NCI-H1092 (cell line): ENCODE measurements around the gene LBHD1.
"Not testable (repeated sequence)": the region's sequence is repeated elsewhere in the genome, so short reads cannot be mapped to it uniquely, and the experiment has no call there.

ENCODE experiments used
- DNase-seq: peaks from one replicate; lab custom pipeline; 2025; lab: John Stamatoyannopoulos, UW

Gene LBHD1

DNA sequence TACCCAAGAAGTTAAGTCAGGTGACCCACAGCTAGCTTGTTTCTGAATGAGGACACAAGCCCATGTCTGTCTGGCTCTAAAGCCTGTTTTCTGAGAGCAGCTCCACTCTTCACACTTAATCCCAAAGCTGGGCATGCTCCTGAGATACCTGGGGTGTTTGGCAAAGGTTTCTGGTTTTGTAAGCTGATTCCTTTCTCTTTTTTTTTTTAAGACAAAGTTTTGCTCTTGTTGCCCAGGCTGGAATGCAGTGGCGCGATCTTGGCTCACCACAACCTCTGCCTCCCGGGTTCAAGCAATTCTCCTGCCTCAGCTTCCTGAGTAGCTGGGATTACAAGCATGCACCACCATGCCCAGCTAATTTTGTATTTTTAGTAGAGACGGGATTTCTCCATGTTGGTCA, 21.6 kb upstream of the LBHD1 start:
- DNase-seq = not testable (repeated sequence)

DNA sequence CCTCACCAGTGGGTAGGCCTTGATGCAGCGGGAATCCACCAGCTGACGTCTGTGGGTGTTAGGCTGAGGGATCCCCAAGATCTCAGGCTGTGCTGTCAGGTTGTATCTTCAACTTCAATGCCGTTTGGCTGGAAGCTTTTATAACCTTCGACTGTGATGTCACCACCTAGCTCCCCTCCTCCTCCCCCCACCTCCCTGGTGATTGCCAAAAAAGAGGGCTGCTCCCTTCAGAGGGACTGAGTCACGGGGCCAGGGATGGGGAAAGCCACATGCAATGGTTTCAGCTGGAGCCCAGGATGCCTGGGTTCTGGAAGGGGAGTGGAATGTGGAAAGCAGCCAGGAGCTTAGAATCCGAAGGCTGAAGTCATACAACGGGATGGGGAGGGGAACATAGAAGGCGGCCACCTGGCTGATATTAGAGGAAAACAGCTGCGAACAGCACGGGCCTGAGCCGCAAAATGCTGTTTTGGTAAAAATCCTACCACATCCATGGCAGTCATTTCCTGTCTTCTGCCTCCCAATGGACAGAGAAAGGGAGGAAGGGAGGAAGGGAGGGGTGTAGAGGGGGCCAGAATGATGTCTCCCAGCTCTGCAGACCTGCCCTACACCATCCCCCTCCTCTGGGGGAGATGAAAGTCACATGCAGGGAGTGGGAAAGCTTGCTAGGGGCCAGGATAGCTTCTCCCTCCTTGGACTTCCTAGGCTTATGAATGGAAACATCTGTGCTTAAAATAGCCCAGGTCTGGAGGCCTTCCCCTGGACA, 17.5 kb upstream of the LBHD1 start, which contains the start of gene LRRN4CL:
TSS of gene LRRN4CL (minus strand) at position 110 of the 763 bp plus-strand sequence. CDS start 1,022 bp downstream, outside the sequence.
- no peak for DNase-seq

DNA sequence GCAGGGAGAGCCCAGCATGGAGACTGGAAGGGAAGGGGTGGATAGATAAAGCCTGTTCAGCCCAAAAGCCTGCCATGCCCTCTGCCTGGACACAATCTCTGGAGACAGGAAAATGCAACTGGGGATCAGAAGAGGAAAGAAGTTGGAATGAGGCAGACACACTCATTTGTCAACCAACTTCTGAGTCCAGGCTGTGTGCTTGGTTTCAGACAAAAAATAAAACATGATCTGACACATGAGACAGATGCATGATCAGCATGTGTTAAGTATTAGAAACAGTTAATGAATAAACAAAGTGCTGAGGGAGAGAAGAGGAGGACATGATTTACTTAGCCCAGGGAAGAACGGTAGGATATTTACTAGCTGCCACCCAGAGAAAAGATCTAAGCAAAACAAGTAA, 16.4 kb upstream of the LBHD1 start:
- DNase-seq = no peak

DNA sequence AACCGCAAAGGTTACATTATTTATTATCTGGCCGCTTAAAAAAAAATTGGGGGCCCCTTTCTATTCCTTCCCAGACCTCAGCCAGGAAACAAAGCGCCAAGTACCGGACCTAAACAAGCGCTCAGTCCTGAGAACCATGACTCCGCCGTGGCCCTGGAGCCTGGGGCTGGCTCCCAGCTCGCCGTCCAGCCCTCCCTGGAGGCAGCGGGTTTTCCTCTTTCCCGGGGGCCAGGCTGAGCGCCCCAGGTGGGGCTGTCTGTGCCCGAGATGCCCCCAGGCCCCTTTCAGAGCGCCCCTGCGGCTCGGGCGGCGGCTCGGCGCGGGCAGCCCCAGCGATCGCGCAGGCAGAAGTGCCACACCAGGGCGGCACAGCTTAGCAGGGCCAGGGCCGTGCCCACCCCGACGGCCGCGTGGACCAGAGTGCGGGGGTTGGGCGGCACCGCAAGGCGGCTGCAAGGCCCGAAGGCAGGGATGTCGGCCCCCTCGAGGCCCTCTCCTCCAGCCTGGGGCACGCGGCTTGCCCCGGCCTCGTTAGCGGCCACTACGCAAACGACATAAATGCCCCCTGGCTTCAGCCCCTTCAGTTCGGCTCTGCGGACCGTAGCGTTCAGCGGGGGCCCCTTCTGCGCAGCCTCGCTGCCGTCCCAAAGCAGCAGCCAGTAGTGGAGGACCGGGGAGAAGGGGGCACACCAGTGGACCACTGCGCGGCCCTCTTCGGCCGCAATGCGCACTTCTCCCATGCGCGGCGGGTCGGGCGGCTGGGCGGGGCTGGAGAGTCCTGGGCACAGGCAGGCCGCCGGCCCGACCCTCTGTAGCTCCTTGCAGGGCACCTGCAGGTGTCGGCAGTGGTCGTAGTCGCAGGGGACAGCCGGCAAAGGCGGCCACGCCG, 15.7 kb upstream of the LBHD1 start:
- DNase-seq = no peak

DNA sequence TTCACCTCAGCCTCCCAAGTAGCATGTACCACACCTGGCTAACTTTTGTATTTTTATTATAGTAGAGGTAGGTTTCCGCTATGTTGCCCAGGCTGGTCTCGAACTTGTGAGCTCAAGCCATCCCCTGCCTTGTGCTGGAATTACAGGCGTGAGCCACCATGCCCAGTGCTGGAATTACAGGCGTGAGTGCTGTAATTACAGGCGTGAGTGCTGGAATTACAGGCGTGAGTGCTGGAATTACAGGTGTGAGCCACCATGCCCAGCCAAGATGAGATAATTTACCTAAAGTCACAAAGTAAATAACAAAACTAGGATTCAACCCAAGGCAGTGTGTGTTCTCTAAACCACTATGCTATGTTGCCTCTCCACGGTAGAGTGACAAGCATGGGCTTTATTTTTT, 10.5 kb upstream of the LBHD1 start:
- DNase-seq = no peak

DNA sequence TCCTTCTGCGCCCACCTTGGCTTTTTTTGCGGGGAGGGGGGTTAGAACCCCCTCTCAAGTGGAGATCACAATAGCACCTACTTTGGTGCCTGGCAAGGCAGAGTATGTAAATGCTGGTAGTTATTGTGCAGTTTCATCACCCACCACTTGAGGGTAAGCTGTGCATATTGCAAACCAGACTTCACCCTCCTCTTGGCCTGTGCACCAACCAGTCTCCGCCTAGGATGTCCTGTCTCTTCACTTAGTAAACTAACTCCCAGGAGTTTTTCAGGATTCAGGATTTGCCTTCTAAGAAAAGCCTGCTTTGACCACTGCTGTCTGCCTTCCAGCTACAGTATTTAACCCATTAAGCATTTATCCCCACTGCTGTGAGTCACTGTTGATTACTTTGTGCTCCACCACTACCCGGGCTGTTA, 8.8 kb upstream of the LBHD1 start:
- DNase-seq = peak; percentile 40

DNA sequence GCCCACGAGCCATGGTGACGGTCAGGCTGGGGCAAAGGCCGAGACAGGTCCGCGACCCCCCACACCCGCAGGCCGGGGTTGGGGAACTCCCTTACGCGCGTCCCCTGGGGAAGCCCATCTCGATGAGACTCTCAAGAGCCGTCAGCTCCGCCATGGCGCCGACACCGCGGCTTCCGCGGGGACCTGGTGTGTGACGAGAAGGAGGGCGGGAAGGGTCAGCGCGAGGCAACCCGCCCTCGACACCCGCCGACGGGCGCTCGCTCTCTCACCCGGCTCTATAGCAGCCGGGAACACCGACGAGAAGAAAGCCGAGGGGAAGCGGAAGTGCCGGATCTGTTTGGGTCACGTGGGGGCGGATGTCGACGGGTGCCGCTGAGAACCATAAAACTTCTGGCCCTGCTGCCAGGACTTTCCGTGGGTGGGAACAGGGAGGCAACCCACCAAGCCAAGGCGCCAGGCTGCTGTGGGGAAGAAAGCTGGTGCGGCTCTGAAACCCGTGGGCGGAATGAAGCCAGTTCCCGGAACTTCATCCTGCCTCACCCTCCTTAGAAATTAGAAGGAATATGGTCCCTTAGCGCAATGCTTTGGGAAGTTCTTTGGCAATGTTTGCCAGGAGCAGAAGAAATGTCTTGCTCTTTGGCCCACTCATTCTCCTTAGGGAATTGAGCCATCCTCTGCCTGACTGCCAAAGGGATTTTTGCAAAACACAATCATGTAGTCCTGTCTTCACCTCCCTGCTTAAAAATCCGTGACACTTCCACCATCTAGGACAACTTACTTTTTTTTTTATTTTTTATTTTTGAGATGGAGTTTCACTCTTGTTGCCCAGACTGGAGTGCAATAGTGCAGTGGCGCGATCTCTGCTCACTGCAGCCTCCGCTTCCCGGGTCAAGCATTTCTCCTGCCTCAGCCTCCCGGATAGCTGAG, 7.0 kb upstream of the LBHD1 start, which contains the start of gene UBXN1:
TSS of gene UBXN1 (minus strand) at position 304 of the 927 bp plus-strand sequence. CDS start at position 154, 150 bp downstream.
- peak; percentile 89 for DNase-seq

DNA sequence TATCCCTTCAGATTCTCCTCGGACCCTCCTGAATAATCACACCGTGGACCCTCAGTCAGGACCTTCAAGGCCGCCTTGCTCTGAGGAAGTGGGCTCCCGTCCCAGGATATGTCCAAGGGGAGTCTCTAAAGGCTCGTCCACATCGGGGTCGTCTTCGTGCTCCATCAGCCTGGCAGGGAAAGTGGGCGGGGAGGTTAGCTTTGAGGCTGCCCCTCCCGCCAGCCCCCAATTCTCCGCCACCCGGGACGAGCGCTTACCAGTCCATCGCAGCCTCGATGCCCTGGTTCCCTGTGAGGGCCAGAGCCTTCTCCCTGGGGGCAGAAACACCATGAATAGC, 6.3 kb upstream of the LBHD1 start:
- no peak for DNase-seq

DNA sequence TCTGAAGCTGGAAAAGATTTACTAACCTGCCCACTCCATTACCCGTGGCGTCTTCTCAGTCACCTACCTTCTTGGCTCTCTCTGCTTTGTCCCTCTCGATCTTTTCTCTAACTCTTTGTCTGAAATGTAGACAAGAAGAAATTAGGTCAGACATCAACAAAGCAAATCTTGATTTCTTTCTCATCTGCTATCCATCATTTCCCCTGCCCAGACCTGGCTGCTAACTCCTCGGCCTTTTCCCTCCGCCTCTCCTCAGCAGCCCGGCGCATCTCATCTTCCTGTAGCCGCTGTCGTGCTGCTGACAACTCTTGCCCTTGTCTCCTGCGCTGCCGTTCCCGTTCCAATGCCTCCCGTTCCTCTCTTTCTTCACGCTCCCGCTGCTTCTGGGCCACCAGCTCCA, 5.6 kb upstream of the LBHD1 start:
- no peak for DNase-seq

DNA sequence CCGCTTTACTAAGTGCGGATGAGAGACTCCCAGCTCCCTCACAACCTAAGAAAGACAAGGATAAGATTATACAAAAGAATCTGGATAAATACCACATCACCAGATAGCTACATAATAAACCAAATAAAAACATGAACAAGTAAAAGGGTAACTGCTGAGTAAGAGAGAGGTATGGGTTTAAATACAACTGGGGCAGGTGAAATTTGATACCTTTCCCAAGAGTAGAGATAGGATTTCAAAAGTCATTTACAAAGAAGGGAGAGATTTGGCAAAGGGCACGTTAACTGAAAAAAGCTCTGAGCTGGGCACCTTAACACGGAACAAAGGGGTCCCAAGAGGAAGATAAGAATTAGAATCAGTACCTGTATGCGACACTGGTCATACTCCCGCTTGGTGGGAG, 5.1 kb upstream of the LBHD1 start:
- DNase-seq = no peak

DNA sequence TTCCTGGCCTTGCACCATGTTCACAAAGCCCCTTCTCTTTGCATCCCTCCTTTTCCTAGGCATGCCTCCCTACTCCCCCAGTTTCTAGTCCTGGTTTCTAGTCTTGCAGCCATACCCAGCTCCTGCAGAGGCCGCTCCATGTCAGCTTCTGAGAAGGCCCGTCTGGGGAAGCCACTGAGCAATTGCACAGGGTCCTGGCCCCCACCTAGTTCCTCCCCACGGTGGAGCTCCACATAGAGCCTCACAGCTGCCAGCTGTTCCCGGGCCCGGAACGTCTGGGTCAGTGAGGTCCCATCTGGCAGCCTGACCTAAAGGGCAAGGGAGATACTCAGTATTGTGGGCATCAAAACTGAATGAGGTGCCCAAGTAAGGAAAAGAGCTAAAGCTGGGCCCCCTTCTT, 4.6 kb upstream of the LBHD1 start:
- DNase-seq = no peak

DNA sequence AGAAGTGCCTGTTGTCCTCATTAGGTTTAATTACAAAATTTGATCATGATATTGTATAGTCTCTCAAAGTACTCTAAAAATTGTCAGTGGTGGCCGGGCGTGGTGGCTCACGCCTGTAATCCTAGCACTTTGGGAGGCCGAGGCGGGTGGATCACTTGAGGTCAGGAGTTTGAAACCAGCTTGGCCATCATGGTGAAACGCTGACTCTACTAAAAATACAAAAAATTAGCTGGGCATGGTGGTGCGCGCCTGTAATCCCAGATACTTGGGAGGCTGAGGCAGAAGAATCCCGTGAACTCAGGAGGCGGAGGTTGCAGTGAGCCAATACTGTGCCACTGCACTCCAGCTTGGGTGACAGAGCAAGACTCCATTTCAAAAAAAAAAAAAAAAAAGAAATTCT, 3.3 kb upstream of the LBHD1 start:
- not testable (repeated sequence) for DNase-seq

DNA sequence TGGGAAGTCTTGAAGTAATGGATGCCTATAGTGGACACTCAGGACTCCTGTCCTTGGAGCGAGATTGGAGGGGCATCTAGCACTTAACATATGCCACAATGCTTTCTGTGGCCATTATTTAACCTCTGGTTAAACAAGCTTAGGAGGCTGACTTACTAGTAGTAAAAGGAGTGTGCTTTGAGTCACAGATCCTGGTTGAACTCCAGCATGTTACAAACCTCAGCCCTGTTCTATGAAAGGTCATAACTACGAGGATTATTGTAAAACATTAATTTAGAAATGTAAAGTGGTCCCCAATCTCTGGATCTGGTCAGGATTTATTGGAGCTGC, 1.1 kb upstream of the LBHD1 start:
- no peak for DNase-seq

DNA sequence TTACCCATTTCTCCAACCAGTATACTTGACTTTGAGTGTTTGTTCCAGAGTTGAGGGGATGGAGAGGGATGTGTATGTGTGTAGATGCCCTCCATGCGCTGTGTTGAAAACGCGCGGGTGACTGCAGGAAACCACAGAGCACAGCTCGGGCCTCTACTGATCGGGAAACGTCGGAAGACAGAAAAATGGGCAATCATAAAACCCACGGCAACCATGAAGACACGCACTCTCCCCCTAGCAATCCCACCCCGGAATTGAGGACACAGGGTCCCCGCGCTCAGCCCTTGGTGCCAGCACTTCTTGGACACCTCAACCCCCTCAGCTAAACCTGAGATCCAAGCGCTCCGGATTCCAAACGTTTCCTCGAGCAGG, 845 bp downstream of the LBHD1 start:
- no peak for DNase-seq

DNA sequence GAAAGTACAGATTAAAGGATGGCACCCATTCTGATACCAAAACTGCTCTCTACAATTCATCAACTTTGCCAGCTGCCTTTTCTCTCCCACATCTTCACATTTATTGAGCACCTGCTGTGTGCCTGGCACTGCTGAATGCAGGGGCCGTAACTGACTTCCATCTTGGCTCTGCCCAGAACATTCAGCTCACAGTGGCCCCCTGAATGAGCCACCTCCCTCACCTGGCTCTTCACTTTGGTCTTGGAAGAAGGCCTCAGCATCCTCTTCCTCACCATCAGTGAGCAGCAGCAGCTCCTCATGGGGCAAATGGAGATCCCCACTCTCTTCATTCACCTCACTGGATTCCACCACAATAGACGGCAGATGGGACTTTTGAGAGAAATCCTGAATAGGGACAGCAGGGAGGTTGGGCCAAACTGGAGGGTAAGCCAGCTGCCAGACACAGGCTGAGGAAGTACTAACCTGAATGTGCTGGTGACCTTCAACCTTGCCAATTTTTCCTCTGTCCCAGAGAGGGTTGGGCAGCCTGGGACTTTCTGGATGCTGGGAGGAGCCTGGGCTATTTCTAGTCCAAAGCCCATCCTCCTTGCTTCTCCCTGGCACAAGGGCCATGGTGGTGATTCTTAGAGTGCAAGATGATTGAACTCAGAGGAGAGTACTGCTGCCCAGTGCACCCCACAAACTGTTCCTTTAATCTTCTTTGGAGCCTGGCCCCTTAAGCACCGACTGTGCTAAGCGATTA, 2.5 kb downstream of the LBHD1 start:
- no peak for DNase-seq

DNA sequence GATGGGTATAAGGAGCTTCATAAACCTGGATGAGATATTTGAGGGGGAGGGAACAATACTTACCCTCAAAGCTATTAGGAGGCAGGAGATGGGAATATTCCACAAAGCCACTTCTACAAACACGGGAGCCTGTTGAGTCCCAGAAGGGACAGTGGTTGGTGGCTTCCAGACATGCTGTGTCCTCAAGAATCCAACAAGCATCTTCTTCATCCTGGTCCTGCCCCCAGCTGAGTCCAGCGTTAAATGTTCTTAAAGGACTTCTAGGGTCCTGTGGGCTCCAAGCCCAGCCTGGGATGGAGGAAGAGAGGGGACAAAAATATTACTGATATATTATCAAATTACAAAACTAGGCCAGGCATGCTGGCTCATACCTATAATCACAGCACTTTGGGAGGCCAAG, 4.6 kb downstream of the LBHD1 start:
- no peak for DNase-seq

DNA sequence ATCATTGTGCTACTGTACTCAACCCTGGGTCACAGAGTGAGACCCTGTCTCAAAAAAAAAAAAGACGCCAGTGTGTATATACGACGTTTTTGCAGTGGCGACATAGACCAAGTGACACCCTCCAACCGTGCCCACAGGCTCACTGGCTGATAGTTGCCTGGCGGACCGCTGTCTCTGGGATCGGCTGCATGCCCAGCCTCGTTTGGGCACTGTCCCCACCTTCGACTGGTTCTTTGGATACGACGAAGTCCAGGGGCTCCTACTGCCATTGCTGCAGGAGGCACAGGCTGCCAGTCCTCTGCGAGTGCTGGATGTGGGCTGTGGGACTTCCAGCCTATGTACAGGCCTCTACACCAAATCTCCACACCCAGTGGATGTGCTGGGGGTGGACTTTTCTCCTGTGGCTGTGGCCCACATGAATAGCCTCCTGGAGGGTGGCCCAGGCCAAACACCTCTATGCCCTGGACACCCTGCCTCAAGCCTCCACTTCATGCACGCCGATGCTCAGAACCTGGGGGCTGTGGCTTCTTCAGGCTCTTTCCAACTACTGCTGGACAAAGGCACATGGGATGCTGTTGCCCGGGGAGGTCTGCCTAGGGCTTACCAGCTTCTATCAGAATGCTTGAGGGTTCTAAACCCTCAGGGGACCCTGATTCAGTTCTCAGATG, 5.7 kb downstream of the LBHD1 start:
- DNase-seq = no peak

DNA sequence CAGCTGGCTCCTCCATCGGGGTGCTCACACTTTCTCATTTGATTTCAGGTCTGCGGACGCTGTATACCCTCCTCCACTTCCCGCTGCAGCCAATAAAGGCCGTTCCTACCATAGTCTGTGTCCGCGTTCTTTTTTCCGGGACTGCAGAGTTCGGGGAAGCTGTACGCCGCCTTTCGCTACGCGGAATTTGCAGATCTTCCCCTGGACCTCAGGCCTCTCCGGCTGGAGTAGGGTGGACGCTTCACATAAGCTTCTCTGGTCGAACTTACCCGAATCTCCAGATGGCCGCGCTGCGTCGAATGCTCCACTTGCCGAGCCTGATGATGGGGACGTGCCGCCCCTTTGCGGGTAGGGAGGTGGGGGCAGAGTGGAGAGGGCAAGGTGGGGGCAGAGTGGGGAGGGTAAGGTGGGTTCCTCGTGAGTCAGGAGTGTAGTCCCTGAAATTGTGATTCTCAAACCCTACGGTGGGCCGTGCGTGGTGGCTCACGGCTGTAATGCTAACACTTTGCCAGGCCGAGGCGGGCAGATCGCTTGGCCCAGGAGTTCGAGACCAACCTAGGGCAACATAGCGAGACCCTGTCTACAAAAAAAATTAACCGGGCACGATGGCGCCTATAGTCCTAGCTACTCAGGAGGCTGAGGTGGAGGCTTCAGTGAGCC, 6.3 kb downstream of the LBHD1 start:
- peak; percentile 62 for DNase-seq

DNA sequence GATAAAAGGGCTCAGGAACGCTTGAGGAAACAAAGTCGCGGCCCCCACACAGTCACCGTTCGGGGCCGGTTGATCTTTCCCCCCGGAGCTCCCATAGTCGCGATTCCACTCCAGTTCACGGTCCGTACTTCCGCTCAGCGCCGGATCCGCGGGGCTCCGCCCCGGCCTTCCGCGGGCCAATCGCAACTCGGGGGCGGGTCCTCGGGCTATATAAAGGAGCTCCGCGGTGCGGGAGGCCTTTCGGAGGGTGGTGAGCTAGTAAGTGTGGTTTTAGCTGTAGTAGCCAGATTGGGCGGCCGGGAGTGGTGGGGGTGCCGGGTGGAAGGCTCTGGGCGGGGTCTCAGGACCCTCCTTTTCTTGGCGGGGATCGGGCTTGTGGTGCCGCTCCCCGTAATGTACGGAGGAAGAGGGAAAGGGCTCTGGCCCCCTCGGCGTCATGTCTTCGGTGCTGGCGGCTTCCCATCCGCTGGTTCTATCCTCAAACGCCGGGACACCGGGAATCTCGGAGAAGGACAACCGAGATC, 6.9 kb downstream of the LBHD1 start, which contains the start of the genes C11orf98 and CSKMT:
TSS of gene C11orf98 (minus strand) at position 136 of the 524 bp plus-strand sequence. CDS start at position 95, 41 bp downstream.
TSS of gene CSKMT (plus strand) at position 238 of the 524 bp plus-strand sequence. CDS start 568 bp downstream, outside the sequence.
- peak; percentile 96 for DNase-seq
